GM12865 (cell line): ENCODE results near the gene RIMS1.

Source experiments
- DNase-seq: peaks from one replicate; pipeline ENCODE4 v3.0.0; 2010; ENCODE audit warnings: low read depth
- H3K4me3 ChIP-seq: 2 replicates; pipeline ENCODE4 v1.5.1; 2011; ENCODE audit warnings: mild to moderate bottlenecking, low read depth, low read length, control low read depth
- TF ChIP-seq, protein P1 (sequence below): IDR thresholded peaks from 2 replicates; pipeline ENCODE4 v1.5.1; 2011; ENCODE audit warnings: low read length, control low read depth, low read depth, inconsistent platforms; ENCODE audit not compliant: insufficient read depth; ENCODE audit errors: missing control alignments

RIMS1 gene

DNA sequence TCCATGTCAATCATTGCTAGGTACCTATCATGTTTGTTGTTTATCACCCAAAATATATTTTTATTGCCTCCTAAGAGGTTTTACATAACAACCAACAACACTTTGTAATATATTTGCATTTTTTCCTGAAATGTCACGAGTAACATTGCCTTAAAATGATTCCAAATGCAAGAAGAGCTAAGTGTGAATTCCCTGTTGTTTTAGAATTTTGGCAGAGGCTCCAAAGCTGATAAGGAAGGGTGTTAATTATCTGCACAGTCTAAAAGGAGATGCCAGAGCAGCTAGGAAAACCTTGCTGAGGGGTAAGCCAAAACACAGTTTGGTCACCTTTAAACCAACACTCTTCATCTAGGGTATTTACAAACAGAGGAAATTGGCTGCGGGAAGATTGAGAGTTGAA lies 533.6 kb downstream of the RIMS1 start:
- no peak overlapping the region for H3K4me3 ChIP-seq
- no peak for DNase-seq
- TF ChIP-seq, protein P1, sequence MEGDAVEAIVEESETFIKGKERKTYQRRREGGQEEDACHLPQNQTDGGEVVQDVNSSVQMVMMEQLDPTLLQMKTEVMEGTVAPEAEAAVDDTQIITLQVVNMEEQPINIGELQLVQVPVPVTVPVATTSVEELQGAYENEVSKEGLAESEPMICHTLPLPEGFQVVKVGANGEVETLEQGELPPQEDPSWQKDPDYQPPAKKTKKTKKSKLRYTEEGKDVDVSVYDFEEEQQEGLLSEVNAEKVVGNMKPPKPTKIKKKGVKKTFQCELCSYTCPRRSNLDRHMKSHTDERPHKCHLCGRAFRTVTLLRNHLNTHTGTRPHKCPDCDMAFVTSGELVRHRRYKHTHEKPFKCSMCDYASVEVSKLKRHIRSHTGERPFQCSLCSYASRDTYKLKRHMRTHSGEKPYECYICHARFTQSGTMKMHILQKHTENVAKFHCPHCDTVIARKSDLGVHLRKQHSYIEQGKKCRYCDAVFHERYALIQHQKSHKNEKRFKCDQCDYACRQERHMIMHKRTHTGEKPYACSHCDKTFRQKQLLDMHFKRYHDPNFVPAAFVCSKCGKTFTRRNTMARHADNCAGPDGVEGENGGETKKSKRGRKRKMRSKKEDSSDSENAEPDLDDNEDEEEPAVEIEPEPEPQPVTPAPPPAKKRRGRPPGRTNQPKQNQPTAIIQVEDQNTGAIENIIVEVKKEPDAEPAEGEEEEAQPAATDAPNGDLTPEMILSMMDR = no peak

DNA sequence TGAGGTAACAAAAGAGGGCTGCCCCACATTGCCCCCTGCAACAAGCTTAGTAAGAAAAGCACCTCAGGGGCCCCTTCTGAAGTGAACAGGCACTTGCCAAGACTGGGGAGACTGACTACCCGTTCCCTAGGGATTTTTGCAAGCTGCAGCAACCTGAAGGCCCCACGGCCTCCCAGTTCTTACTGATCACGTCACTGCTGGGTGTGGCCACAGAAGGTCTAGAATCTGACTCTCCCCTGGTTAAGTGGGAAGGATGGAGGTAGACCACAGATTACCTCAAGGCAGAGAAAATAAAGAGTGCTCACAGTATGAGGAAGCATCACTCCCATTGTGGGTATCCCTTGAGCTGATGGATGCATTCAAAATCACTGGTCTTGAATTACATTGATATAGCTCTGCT lies 534.1 kb downstream of the RIMS1 start:
- DNase-seq = no peak
- H3K4me3 ChIP-seq = no peak overlapping the region
- TF ChIP-seq, protein P1 = no peak

DNA sequence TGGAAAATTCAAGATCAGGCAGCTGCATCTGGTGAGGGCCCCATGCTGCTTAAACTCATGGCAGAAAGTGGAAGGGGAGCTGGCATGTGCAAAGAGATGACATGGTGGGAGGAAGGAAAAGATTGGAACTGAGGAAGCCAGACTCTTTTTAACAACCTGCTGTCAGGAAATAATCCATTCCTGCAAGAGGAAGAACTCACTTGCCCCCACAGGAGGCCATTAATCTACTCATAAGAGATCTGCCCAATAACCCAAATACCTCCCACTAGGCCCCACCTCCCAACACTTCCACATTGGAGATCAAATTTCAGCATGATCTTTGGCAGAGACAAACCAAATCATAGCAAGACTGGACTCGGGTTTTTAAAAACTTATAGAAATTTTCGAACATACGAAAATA lies 535.0 kb downstream of the RIMS1 start:
- H3K4me3 ChIP-seq = no peak overlapping the region
- TF ChIP-seq, protein P1 = no peak
- no peak for DNase-seq

DNA sequence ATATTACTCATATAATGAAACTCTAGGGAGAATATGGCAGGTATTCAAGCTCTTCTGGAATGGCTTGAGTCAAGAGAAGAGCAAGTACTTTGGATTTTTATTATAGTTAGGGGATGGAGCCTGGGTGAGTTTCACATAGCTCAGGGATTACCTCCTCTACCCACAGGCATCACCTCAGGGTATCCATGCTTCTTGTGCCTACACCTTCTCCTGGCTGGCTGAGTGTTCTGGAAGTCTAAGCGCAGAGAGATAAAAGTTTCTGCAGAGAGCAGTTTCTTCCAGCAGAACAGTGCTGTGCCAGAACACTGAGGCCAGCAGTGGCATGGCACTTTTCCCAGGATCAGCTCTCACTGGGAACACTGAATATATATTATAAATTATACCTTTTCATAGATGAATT lies 535.8 kb downstream of the RIMS1 start:
- no peak for DNase-seq
- TF ChIP-seq, protein P1 = no peak
- H3K4me3 ChIP-seq = no peak overlapping the region

DNA sequence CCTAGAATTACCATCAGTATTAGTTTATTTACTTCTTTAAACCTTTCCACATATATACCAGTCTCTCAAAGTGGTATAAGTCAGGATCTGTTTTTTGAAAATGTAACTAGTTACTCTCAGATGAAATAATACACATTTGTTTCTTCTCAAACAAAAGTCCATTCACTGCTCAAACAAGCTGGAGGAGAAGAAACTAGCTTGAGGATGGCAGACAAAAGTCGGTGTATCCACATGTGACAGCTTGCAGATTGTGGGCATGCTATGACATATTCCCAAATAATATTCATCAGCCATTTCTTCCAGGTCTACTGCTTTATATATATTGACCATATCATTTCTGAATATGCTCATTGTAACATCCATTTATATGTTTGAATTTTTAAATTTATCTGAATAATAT lies 538.1 kb downstream of the RIMS1 start:
- no peak overlapping the region for H3K4me3 ChIP-seq
- TF ChIP-seq, protein P1 = no peak
- DNase-seq = no peak

DNA sequence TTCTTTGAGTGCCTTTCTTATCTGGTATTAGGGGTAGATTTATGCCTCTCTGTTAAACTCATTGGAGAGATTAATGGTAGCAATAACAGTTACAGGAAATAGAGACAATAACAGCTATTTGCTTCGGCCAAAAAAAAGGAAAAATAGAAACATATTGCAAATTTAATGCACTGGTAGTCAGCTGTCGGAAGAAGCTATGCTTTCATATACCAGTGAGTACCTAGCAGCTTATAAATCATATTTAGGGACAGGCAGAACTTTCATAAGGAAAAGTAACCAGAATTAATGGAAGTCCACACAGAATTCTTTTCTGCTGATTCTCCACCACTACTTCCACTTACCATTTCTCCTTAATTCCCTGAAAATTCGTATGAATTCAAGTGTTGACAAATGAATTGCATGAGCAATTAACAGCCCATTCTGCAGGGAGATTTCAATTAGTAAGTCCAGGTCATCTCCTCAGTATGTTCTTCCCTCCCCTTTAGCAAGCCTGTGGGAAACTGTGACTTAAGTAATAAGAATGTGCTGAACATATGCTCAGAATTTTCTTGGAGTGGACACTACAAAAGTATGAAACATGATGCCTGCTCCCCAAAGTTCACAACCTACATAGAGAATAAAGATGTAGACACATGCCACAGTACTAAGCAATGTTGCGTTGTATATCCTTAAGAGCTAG lies 538.8 kb downstream of the RIMS1 start:
- H3K4me3 ChIP-seq = no peak overlapping the region
- TF ChIP-seq, protein P1 = no peak
- no peak for DNase-seq

DNA sequence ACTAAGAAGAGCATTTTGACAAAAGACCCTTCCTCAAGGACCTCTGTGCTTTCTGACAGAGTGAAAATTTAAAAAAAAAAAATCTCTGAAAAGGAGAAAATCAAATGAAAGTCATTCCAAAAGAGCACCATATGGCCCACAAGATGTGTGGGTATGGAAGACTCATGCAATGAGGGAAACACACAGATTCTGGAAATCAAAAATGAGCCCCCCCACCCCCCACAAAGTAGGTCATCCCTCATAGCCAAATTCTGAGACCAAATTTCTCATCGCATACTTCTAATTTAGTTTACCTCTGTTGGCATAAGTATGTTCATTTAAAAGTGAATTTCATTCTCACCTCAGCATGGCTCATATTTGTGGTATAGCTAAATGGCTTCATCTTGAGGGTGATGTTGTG lies 554.3 kb downstream of the RIMS1 start:
- no peak for DNase-seq
- TF ChIP-seq, protein P1 = no peak
- no peak overlapping the region for H3K4me3 ChIP-seq
